H1 (cell line): Measurements from ENCODE around the gene IFNL1.

Experiments used
- CREB1 ChIP-seq: IDR thresholded peaks from 2 replicates; pipeline ENCODE4 v1.6.1; 2012; ENCODE audit warnings: inconsistent platforms
- EZH2 ChIP-seq: fragments of 200-600 bp; sonication (generic); IDR thresholded peaks from 2 replicates; pipeline ENCODE4 v1.7.1; 2012; ENCODE audit warnings: low read depth, mild to moderate bottlenecking, moderate library complexity, low read length, inconsistent platforms; ENCODE audit not compliant: severe bottlenecking
- MAFK ChIP-seq: IDR thresholded peaks from 2 replicates; pipeline ENCODE4 v1.6.1; 2012; ENCODE audit warnings: low read depth, mild to moderate bottlenecking, improper control_type of control experiment, low read length
- POLR2A ChIP-seq, 2 experiments: IDR thresholded peaks; 1 replicate in 1 of 2; 2 replicates in 1 of 2; pipeline ENCODE4 v1.6.1; 2011; ENCODE audit warnings: low read depth in 2 of 2, low read length in 2 of 2, mild to moderate bottlenecking in 2 of 2; ENCODE audit errors: control extremely low read depth in 1 of 2
- YY1 ChIP-seq: IDR thresholded peaks from 2 replicates; pipeline ENCODE4 v1.6.1; 2011; ENCODE audit warnings: low read depth, mild to moderate bottlenecking, low read length
- TF ChIP-seq, protein P1 (sequence below), 3 experiments: IDR thresholded peaks; 1 replicate in 2 of 3; 2 replicates in 1 of 3; pipeline versions ENCODE4 v1.5.1 to v1.6.1; 2011; ENCODE audit warnings: low read length in 3 of 3, mild to moderate bottlenecking in 3 of 3, inconsistent platforms in 2 of 3, low read depth in 1 of 3, moderate library complexity in 1 of 3; ENCODE audit not compliant: insufficient read depth in 1 of 3; ENCODE audit errors: control extremely low read depth in 1 of 3
- TF ChIP-seq, protein P2 (sequence below): IDR thresholded peaks from 2 replicates; pipeline ENCODE4 v1.6.1; 2012; ENCODE audit warnings: low read length, inconsistent platforms

DNA sequence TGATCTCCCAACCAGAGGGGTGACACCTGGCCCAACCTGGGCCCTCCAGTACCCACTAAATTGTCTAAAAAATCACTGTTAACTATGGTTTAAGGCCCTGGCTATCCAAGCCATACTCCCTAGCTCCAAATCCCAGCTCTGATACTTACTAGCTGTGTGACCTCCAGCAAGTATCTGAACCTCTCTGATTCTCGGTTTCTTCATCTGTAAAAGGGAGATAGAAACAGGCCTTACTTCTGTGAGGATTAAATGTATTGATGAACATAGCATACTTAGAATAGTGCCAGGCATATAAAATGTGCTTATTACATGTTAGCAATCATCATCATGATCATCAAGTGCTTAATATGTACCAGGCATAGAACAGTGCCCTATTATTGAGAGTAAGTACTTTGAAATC lies 19.7 kb downstream of the IFNL1 start:
- TF ChIP-seq, protein P1, sequence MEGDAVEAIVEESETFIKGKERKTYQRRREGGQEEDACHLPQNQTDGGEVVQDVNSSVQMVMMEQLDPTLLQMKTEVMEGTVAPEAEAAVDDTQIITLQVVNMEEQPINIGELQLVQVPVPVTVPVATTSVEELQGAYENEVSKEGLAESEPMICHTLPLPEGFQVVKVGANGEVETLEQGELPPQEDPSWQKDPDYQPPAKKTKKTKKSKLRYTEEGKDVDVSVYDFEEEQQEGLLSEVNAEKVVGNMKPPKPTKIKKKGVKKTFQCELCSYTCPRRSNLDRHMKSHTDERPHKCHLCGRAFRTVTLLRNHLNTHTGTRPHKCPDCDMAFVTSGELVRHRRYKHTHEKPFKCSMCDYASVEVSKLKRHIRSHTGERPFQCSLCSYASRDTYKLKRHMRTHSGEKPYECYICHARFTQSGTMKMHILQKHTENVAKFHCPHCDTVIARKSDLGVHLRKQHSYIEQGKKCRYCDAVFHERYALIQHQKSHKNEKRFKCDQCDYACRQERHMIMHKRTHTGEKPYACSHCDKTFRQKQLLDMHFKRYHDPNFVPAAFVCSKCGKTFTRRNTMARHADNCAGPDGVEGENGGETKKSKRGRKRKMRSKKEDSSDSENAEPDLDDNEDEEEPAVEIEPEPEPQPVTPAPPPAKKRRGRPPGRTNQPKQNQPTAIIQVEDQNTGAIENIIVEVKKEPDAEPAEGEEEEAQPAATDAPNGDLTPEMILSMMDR (IDR thresholded peaks at IDR 0.05; ENCODE audit: control extremely low read depth in 1 of 3, insufficient read depth in 1 of 3, low read depth in 1 of 3, low read length in 3 of 3), result no peak
- TF ChIP-seq POLR2A (IDR thresholded peaks at IDR 0.05; ENCODE audit: control extremely low read depth in 1 of 2, low read depth in 2 of 2, low read length in 2 of 2) (no peak), CREB1 (no peak), MAFK (no peak), EZH2 (no peak), YY1 (no peak)
- TF ChIP-seq, protein P2, sequence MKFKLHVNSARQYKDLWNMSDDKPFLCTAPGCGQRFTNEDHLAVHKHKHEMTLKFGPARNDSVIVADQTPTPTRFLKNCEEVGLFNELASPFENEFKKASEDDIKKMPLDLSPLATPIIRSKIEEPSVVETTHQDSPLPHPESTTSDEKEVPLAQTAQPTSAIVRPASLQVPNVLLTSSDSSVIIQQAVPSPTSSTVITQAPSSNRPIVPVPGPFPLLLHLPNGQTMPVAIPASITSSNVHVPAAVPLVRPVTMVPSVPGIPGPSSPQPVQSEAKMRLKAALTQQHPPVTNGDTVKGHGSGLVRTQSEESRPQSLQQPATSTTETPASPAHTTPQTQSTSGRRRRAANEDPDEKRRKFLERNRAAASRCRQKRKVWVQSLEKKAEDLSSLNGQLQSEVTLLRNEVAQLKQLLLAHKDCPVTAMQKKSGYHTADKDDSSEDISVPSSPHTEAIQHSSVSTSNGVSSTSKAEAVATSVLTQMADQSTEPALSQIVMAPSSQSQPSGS, result no peak
